ENCODE measurements around the gene BCL11B.

The BCL11B gene

DNA sequence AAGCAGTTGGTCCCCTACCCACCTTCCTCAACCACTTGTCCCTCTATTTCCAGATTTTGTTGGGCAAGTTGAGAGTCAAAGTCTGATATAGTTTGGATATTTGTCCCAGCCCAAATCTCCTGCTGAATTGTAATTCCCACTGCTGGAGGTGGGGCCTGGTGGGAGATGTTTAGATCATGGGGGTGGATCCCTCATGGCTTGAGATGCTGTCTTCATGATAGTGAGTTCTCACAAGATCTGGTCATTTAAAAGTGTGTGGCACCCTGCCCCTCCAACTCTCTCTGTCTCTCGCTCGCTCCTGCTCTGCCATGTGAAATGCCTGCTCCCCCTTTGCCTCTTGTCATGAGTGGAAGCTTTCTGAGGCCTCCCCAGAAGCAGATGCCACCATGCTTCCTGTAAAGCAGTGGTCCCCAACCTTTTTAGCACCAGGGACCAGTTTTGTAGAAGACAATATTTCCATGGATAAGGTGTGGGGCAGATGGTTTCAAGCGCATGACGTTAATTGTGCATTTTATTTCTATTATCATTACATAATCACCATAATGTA lies 37.3 kb upstream of the BCL11B start:
- no peak for DNase-seq
- TF ChIP-seq GATA1 (IDR thresholded peaks at IDR 0.05; ENCODE audit: low read depth, low read length) (no peak), POLR2A (IDR thresholded peaks at IDR 0.05; ENCODE audit: low read length) (no peak)

- DNase-seq = no peak
- TF ChIP-seq GATA1 (IDR thresholded peaks at IDR 0.05; ENCODE audit: low read depth, low read length) (no peak), POLR2A (IDR thresholded peaks at IDR 0.05; ENCODE audit: low read length) (no peak)
These were observed 32.2 kb upstream of the BCL11B start for GRCh38 chr14:99304208-99304607.

DNA sequence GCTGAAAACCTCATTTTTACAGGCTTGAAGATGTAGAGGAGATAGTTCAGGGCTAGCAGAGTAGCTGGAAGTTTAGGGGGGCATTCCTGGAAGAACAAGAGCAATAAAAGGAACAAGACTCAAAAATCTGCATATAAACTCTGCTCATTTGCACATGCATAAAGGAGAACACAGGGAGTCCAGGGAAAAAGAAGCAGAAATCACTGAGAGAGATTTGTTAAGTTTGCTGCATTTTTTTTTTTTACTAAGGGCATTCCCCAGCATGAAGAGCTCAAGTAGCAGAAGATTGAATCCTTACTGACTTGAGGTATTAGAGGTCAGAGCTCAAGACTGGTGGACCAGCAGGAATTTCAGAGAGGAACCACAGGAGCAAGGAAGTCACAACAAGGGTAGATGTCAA lies 28.2 kb upstream of the BCL11B start:
- no peak for DNase-seq
- TF ChIP-seq POLR2A (IDR thresholded peaks at IDR 0.05; ENCODE audit: low read length) = no peak
- no peak for TF ChIP-seq GATA1 (IDR thresholded peaks at IDR 0.05; ENCODE audit: low read depth, low read length)

GRCh38 chr14:99296517-99296916 lies 24.5 kb upstream of the BCL11B start:
- DNase-seq = no peak
- TF ChIP-seq POLR2A (IDR thresholded peaks at IDR 0.05; ENCODE audit: low read length) (no peak), GATA1 (IDR thresholded peaks at IDR 0.05; ENCODE audit: low read depth, low read length) (no peak)

DNA sequence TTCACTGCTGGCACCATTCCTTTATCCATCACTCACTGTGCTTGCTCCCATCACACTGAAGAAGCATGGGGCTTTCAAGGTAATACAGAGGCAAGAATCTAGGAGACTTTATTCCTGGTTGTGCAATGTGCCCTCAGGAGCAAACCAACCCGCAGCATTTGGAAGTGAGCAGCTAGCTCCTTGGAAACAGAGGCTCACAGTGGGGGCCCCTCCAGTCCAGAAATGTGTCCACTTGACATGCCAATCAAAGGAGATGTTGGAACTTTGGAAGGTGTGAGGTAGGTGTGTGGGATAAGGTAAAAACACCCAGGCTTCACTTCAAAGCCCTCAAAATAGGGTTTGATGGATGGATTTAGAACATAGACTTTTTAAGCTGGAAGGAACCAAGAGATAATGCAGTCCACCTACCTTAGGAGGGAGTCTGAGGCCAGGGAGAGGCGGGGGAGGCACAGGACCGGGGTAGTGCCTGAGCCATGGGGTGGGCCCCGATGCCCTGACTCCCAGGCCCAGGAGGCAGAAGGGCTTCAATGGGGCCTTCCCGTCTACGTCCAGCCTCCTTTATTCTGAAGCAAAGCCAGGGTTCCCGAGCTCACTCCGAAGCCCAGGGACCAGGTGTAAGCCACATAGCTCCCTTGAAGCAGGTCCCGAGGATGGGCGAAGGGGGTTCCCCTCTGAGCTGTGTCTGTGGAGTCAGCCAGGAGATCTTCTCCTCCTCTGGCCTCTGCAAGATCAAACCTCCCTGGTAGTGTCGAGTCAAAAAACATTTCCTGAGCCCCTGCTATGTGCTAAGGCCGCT lies 17.6 kb upstream of the BCL11B start:
- TF ChIP-seq GATA1 (IDR thresholded peaks at IDR 0.05; ENCODE audit: low read depth, low read length) (no peak), POLR2A (IDR thresholded peaks at IDR 0.05; ENCODE audit: low read length) (no peak)
- DNase-seq = no peak

DNA sequence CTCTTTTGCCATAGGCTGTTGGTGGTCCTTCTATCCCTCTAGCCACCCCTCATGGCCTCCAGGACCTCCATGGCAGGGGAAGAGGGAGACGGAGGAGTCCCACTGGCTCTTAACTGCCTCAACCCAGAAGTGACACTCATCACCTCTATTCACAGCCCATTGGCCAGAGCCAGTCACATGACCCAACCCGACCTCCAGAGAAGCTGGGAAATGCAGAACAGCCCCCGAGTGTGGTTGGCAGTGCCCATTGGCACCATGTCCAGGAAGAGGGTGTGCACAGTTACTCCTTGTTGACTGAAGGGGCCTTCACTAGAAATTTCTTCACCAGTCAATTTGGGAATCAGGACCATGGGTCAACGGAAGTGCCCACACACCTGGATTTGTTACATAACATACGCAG lies 17.0 kb upstream of the BCL11B start:
- TF ChIP-seq GATA1 (IDR thresholded peaks at IDR 0.05; ENCODE audit: low read depth, low read length) = no peak
- no peak for TF ChIP-seq POLR2A (IDR thresholded peaks at IDR 0.05; ENCODE audit: low read length)
- DNase-seq = no peak

- TF ChIP-seq POLR2A (IDR thresholded peaks at IDR 0.05; ENCODE audit: low read length) = no peak
- DNase-seq = no peak
These were observed 15.4 kb upstream of the BCL11B start for GRCh38 chr14:99287269-99287942.

- DNase-seq = no peak
- no peak for TF ChIP-seq POLR2A (IDR thresholded peaks at IDR 0.05; ENCODE audit: low read length)
- TF ChIP-seq GATA1 (IDR thresholded peaks at IDR 0.05; ENCODE audit: low read depth, low read length) = no peak
These were observed 14.8 kb upstream of the BCL11B start for GRCh38 chr14:99286761-99287160.

- TF ChIP-seq POLR2A (IDR thresholded peaks at IDR 0.05; ENCODE audit: low read length) (no peak), GATA1 (IDR thresholded peaks at IDR 0.05; ENCODE audit: low read depth, low read length) (no peak)
- no peak for DNase-seq
These were observed 12.4 kb upstream of the BCL11B start for GRCh38 chr14:99284254-99285004.

DNA sequence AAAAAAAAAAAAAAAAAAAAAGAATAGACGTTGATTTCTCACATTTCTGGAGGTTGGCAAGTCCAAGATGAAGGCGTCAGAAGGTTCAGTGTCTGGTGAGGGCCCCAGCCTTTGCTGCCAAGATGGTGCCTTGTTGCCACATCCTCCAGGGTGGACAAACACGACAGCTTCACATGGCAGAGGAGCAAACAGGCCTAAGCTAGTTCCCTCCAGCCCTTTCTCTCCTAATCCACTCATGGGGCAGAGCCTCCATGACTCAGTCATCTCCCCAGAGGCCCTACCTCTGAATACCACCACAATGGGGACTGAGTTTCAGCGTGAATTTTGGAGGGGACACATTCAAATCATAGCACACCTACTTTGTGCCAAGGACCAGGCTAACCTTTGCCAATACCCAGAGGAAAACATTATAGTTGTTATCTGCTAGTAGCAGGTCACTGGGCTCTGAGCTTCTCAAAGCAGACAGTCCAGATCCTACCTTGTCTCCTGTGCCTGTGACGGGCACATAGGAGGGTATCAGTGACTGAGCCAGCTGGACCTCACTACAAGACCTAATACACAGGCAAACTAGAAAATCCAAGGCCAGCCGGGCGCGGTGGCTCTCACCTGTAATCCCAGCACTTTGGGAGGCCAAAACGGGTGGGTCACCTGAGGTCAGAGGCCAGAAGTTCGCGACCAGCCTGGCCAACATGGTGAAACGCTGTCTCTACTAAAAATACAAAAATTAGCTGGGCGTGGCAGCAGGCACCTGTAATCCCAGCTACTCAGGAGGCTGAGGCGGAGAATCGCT lies 10.5 kb upstream of the BCL11B start:
- no peak for TF ChIP-seq GATA1 (IDR thresholded peaks at IDR 0.05; ENCODE audit: low read depth, low read length)
- TF ChIP-seq POLR2A (IDR thresholded peaks at IDR 0.05; ENCODE audit: low read length) = no peak
- DNase-seq = no peak

- DNase-seq = no peak
- TF ChIP-seq POLR2A (IDR thresholded peaks at IDR 0.05; ENCODE audit: low read length) (no peak), GATA1 (IDR thresholded peaks at IDR 0.05; ENCODE audit: low read depth, low read length) (no peak)
These were observed 9.4 kb upstream of the BCL11B start for GRCh38 chr14:99281396-99281795.

GRCh38 chr14:99280852-99281251 lies 8.9 kb upstream of the BCL11B start:
- DNase-seq = no peak
- TF ChIP-seq GATA1 (IDR thresholded peaks at IDR 0.05; ENCODE audit: low read depth, low read length) (no peak), POLR2A (IDR thresholded peaks at IDR 0.05; ENCODE audit: low read length) (no peak)

GRCh38 chr14:99280066-99280731 lies 8.2 kb upstream of the BCL11B start:
- TF ChIP-seq GATA1 (IDR thresholded peaks at IDR 0.05; ENCODE audit: low read depth, low read length) = no peak
- no peak for TF ChIP-seq POLR2A (IDR thresholded peaks at IDR 0.05; ENCODE audit: low read length)
- DNase-seq = no peak

Measured in erythroblast (primary cell).